ENCODE data around the gene GMDS.

The GMDS gene

GRCh38 chr6:1739220-1739619 is 506.2 kb downstream of the GMDS start:
- no peak for DNase-seq (ENCODE audit: low read depth)

- DNase-seq (ENCODE audit: low read depth) = no peak
Observed at GRCh38 chr6:1738558-1739081, 506.8 kb downstream of the GMDS start.

- DNase-seq (ENCODE audit: low read depth) = no peak
Observed at GRCh38 chr6:1737463-1738311, 507.7 kb downstream of the GMDS start.

GRCh38 chr6:1736346-1737105 is 508.9 kb downstream of the GMDS start:
- no peak for DNase-seq (ENCODE audit: low read depth)

- no peak for DNase-seq (ENCODE audit: low read depth)
Observed at GRCh38 chr6:1735239-1735803, 510.1 kb downstream of the GMDS start.

- no peak for DNase-seq (ENCODE audit: low read depth)
Observed at GRCh38 chr6:1730882-1731281, 514.5 kb downstream of the GMDS start.

GRCh38 chr6:1729750-1730140 is 515.7 kb downstream of the GMDS start:
- DNase-seq (ENCODE audit: low read depth) = no peak

GRCh38 chr6:1729133-1729749 is 516.2 kb downstream of the GMDS start:
- no peak for DNase-seq (ENCODE audit: low read depth)

- no peak for DNase-seq (ENCODE audit: low read depth)
Observed at GRCh38 chr6:1726341-1726768, 519.0 kb downstream of the GMDS start.

- DNase-seq (ENCODE audit: low read depth) = no peak
Observed at GRCh38 chr6:1724616-1725015, 520.8 kb downstream of the GMDS start.

GRCh38 chr6:1724124-1724523 is 521.3 kb downstream of the GMDS start:
- DNase-seq (ENCODE audit: low read depth) = no peak

GRCh38 chr6:1722801-1723200 is 522.6 kb downstream of the GMDS start:
- DNase-seq (ENCODE audit: low read depth) = no peak

- DNase-seq (ENCODE audit: low read depth) = no peak
Observed at GRCh38 chr6:1720620-1721322, 524.6 kb downstream of the GMDS start.

GRCh38 chr6:1719922-1720321 is 525.5 kb downstream of the GMDS start:
- no peak for DNase-seq (ENCODE audit: low read depth)

GRCh38 chr6:1716868-1717267 is 528.5 kb downstream of the GMDS start:
- no peak for DNase-seq (ENCODE audit: low read depth)

GRCh38 chr6:1716396-1716795 is 529.0 kb downstream of the GMDS start:
- DNase-seq (ENCODE audit: low read depth) = no peak

- no peak for DNase-seq (ENCODE audit: low read depth)
Observed at GRCh38 chr6:1715336-1715735, 530.1 kb downstream of the GMDS start.

GRCh38 chr6:1714654-1715053 is 530.8 kb downstream of the GMDS start:
- DNase-seq (ENCODE audit: low read depth) = no peak

- DNase-seq (ENCODE audit: low read depth) = no peak
Observed at GRCh38 chr6:1713016-1713600, 532.3 kb downstream of the GMDS start.

GRCh38 chr6:1712451-1712850 is 533.0 kb downstream of the GMDS start:
- no peak for DNase-seq (ENCODE audit: low read depth)

GRCh38 chr6:1711136-1711535 is 534.3 kb downstream of the GMDS start:
- no peak for DNase-seq (ENCODE audit: low read depth)

All from stimulated activated CD4-positive, alpha-beta T cell treated with anti-CD3 and anti-CD28 coated beads, Interleukin-2, amount 100 ng/mL, for 4 hours (primary cell).